Astrocyte of the spinal cord (primary cell): ENCODE data around the gene NRROS.

Source experiments
- DNase-seq: peaks from one replicate; pipeline ENCODE4 v3.0.0; 2011; ENCODE audit warnings: low read depth, low spot score
- H3K4me3 ChIP-seq: 2 replicates; pipeline ENCODE4 v1.5.1; 2011; ENCODE audit warnings: low read depth, mild to moderate bottlenecking, low read length, moderate library complexity
- in situ Hi-C: cut with HindIII; loops from 2 replicates; pipeline ENCODE4 v1.10.0; 2017; ENCODE audit warnings: low sequenced_read_pairs
- TF ChIP-seq, protein P1 (sequence below): IDR thresholded peaks from 2 replicates; pipeline ENCODE4 v1.5.1; 2012; ENCODE audit warnings: low read depth, mild to moderate bottlenecking, low read length, inconsistent platforms

NRROS gene

DNA sequence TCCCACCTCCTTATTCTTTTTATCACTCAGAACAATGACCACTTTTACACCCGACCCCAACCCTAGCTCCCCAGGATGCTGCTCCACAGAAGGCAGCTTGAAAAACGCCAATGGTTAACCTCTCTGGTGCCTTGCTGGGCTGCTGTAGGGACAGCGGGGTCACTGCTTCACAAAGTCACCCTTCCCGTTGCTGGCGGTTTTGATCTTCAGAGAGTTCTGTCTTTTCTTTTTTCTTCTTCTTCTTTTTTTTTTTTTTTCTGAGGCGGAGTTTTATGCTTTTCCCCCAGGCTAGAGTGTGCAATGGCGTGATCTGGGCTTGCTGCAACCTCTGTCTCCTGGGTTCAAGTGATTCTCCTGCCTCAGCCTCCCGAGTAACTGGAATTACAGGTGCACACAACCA is 51.9 kb downstream of the NRROS start:
- H3K4me3 ChIP-seq, result no peak overlapping the region
- TF ChIP-seq, protein P1, sequence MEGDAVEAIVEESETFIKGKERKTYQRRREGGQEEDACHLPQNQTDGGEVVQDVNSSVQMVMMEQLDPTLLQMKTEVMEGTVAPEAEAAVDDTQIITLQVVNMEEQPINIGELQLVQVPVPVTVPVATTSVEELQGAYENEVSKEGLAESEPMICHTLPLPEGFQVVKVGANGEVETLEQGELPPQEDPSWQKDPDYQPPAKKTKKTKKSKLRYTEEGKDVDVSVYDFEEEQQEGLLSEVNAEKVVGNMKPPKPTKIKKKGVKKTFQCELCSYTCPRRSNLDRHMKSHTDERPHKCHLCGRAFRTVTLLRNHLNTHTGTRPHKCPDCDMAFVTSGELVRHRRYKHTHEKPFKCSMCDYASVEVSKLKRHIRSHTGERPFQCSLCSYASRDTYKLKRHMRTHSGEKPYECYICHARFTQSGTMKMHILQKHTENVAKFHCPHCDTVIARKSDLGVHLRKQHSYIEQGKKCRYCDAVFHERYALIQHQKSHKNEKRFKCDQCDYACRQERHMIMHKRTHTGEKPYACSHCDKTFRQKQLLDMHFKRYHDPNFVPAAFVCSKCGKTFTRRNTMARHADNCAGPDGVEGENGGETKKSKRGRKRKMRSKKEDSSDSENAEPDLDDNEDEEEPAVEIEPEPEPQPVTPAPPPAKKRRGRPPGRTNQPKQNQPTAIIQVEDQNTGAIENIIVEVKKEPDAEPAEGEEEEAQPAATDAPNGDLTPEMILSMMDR, result no peak
- DNase-seq, result no peak
- in situ Hi-C loops, result no loop called here

DNA sequence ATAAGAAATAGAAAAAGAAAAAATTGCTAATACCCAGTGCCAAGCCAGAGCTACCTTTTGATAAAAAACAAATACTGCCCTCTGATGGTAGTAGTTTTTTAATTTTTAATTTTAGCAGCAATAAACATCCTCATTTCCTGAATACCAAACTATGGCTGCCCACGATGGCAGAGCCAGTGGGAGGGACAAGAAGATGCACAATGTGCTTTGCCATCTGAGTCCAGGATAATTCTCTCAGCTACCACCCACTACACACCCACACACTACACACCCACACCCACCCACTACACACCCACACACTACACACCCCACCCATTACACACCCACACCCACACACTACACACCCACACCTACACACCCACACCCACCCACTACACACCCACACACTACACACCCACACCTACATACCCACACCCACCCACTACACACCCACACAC is 54.7 kb downstream of the NRROS start:
- TF ChIP-seq, protein P1, result peak; percentile 3
- DNase-seq, result no peak
- no peak overlapping the region for H3K4me3 ChIP-seq
- in situ Hi-C loops, result no loop called here

DNA sequence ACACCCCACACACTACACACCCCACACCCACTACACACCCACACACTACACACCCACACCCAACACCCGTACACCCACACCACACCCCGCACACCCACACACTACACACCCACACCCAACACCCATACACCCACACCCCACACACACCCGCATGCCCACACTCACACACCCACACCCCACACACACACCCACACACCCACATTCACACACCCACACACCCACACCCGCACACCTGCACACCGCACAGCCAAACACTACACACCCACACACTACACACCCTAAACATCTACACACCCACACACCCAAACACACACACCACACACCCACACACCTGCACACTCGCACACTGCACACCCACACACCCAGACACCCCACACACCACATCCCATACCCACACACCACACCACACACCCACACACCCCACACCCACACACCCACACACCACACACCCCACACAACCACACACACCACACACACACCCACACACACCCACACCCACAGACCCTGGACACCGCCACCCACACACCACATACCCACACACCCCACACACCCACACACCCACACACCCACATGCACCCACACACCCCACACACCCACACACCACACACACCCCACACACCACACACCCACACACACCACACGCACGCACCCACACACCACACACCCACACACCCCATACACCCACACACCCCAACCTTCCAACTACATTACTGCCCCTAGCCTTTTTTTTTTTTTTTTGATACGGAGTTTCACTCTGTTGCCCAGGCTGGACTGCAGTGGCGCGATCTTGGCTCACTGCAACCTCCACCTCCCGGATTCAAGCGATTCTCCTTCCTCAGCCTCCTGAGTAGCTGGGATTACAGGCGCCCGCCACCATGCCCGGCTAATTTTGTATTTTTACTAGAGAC is 55.7 kb downstream of the NRROS start:
- H3K4me3 ChIP-seq, result no peak overlapping the region
- TF ChIP-seq, protein P1, result no peak
- in situ Hi-C loops, result no loop called here
- no peak for DNase-seq

GRCh38 chr3:196695849-196696226 is 56.3 kb downstream of the NRROS start:
- no peak overlapping the region for H3K4me3 ChIP-seq
- in situ Hi-C loops, result no loop called here
- TF ChIP-seq, protein P1, result no peak
- DNase-seq, result no peak

DNA sequence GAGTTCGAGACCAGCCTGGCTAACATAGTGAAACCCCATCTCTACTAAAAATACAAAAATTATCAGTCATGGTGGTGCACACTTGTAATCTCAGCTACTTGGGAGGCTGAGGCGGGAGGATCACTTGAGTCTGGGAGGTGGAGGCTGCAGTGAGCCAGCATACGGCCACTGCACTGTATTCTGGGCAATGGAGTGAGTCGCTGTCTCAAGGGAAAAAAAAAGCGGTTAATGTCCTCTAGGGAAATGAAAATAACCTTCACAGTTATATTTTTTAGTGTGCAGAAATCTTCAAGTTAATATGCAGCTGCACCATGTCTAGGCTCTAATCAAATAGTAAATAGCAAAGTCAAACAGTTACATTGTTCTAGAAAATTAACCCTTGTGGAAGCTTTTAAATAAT is 57.8 kb downstream of the NRROS start:
- TF ChIP-seq, protein P1, result no peak
- in situ Hi-C loops, result no loop called here
- H3K4me3 ChIP-seq, result no peak overlapping the region
- DNase-seq, result no peak

DNA sequence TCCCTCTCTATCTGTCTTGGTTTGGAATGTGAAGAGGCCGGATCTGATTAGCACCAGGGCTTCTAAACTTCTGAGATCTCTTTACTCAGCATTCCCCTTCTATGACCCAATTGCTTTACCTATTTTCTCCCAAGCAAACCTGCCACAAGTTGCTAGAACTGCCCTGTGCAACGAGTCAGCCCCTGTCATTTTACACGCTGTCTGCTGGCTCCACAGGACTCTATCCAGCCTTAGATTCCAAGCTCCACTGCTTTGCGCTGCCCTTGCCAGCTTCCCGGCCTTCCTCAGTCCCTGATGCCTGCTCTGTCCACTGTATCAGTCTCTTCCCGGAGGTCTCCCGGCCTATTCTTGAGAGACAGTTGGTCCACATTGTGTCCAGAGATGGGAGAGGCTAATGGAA is 60.3 kb downstream of the NRROS start:
- DNase-seq, result no peak
- no peak overlapping the region for H3K4me3 ChIP-seq
- in situ Hi-C loops, result no loop called here
- TF ChIP-seq, protein P1, result no peak
